ENCODE measurements around the gene CD151. TPM values are rescaled to one million over a fixed set of nuclear protein-coding genes. Genes with fewer than 3 reads are reported as not detected.

The CD151 gene
- total RNA-seq, 6 donors from 2014 or later = 179 to 545 (median 421) TPM

- ATAC-seq (ENCODE audit: low FRiP score in 2 of 2) (no peak), DNase-seq (peak in 1 of 2 donors; percentile 72)
- Histone ChIP-seq H3K9me3 (no peaks in the 10 kb centered on the region), H3K27ac (peak overlapping the region in 2 of 4 donors; percentile 13 to 69), H3K4me1 (peaks cover 7 to 29% (median 12%) of the 10 kb centered on the region in 4 donors), H3K4me3 (no peak overlapping the region), H3K27me3 (no peaks in the 10 kb centered on the region), H3K36me3 (peaks cover 0 to 41% (median 23%) of the 10 kb centered on the region in 4 donors)
- 85 to 86% methylated on average over 9 to 19 of the region's 21 CpGs for WGBS, 2 donors
- no peak for TF ChIP-seq POLR2A (IDR thresholded peaks at IDR 0.05)
- TF ChIP-seq CTCF (IDR thresholded peaks at IDR 0.05) = no peak
- TF ChIP-seq EP300 (IDR thresholded peaks at IDR 0.05) = no peak
- TF ChIP-seq POLR2AphosphoS5 (IDR thresholded peaks at IDR 0.05) = no peak
Measured at GRCh38 chr11:860234-861104, 27.7 kb downstream of the CD151 start.

GRCh38 chr11:861105-861479 lies 28.3 kb downstream of the CD151 start:
- 88 to 90% methylated on average over 14 of the region's 14 CpGs for WGBS, 2 donors
- Histone ChIP-seq H3K9me3 (no peaks in the 10 kb centered on the region), H3K4me1 (peaks cover 7 to 27% (median 12%) of the 10 kb centered on the region in 4 donors), H3K4me3 (no peak overlapping the region), H3K27ac (no peak overlapping the region), H3K36me3 (peaks cover 0 to 43% (median 26%) of the 10 kb centered on the region in 4 donors), H3K27me3 (no peaks in the 10 kb centered on the region)
- DNase-seq (peak in 1 of 2 donors; percentile 54), ATAC-seq (ENCODE audit: low FRiP score in 2 of 2) (no peak)
- TF ChIP-seq POLR2A (IDR thresholded peaks at IDR 0.05) (no peak), CTCF (IDR thresholded peaks at IDR 0.05) (no peak), POLR2AphosphoS5 (IDR thresholded peaks at IDR 0.05) (no peak), EP300 (IDR thresholded peaks at IDR 0.05) (no peak)

GRCh38 chr11:862081-862661 lies 29.4 kb downstream of the CD151 start:
- no peak for DNase-seq
- Histone ChIP-seq H3K27me3 (no peaks in the 10 kb centered on the region), H3K4me3 (no peak overlapping the region), H3K4me1 (peaks cover 7 to 24% (median 10%) of the 10 kb centered on the region in 4 donors), H3K27ac (peak overlapping the region in 1 of 4 donors; percentile 43), H3K9me3 (no peaks in the 10 kb centered on the region), H3K36me3 (peaks cover 0 to 52% (median 34%) of the 10 kb centered on the region in 4 donors)
- TF ChIP-seq EP300 (IDR thresholded peaks at IDR 0.05) (no peak), POLR2A (IDR thresholded peaks at IDR 0.05) (no peak)
- peak; percentile 1 to 22 for ATAC-seq (ENCODE audit: low FRiP score in 2 of 2)
- 41 to 77% methylated on average over 2 to 19 of the region's 20 CpGs for WGBS, 2 donors

GRCh38 chr11:862696-863022 lies 29.9 kb downstream of the CD151 start:
- H3K4me3 ChIP-seq = no peak overlapping the region
- H3K4me1 ChIP-seq = peaks cover 7 to 24% (median 10%) of the 10 kb centered on the region in 4 donors
- TF ChIP-seq EP300 (IDR thresholded peaks at IDR 0.05) = no peak
- H3K9me3 ChIP-seq = no peaks in the 10 kb centered on the region
- DNase-seq (peak in 1 of 2 donors; percentile 77), ATAC-seq (ENCODE audit: low FRiP score in 2 of 2) (no peak)
- H3K27me3 ChIP-seq = no peaks in the 10 kb centered on the region
- no peak overlapping the region for H3K27ac ChIP-seq
- peaks cover 0 to 54% (median 34%) of the 10 kb centered on the region in 4 donors for H3K36me3 ChIP-seq
- 70 to 93% methylated on average over 2 to 4 of the region's 12 CpGs for WGBS, 2 donors

- Histone ChIP-seq H3K9me3 (no peaks in the 10 kb centered on the region), H3K4me1 (peaks cover 7 to 19% (median 9%) of the 10 kb centered on the region in 4 donors), H3K36me3 (peaks cover 0 to 55% (median 36%) of the 10 kb centered on the region in 4 donors), H3K27ac (no peak overlapping the region), H3K27me3 (no peaks in the 10 kb centered on the region), H3K4me3 (no peak overlapping the region)
- ATAC-seq (ENCODE audit: low FRiP score in 2 of 2) (no peak), DNase-seq (peak in 1 of 2 donors; percentile 71)
- 86 to 91% methylated on average over 12 to 24 of the region's 24 CpGs for WGBS, 2 donors
- TF ChIP-seq POLR2AphosphoS5 (IDR thresholded peaks at IDR 0.05) = no peak
- no peak for TF ChIP-seq POLR2A (IDR thresholded peaks at IDR 0.05)
Measured at GRCh38 chr11:863023-863909, 30.5 kb downstream of the CD151 start.
